Pancreas (tissue), 10 donors: ENCODE results near the gene HMOX1. TPM values are rescaled to one million over a fixed set of nuclear protein-coding genes. Genes with fewer than 3 reads are reported as not detected.

Experiments
- ATAC-seq, 4 donors: fragments of 200-7000 bp; cut with Tn5 transposase; one replicate each; pipeline versions ENCODE4 v1.8.0 to v1.9.1; 2020; ENCODE audit warnings: mild to moderate bottlenecking in 4 of 4, moderate library complexity in 4 of 4
- DNase-seq, 6 donors: peaks; one replicate each; pipeline ENCODE4 v3.0.0-alpha.2; 2020
- FAIRE-seq: peaks from 2 replicates; lab custom pipeline; 2012; peaks lifted over from hg19 to GRCh38; lab: Jason Lieb, UNC
- H3K27ac ChIP-seq, 4 donors: fragments of 200-600 bp; sonication (generic); 1 replicate in 3 of 4; 2 replicates in 1 of 4; pipeline versions ENCODE4 v1.5.0 to v1.8.0; 2020
- H3K27me3 ChIP-seq, 4 donors: fragments of 200-600 bp; one replicate each; pipeline ENCODE4 v1.8.0; 2021
- H3K36me3 ChIP-seq, 3 donors: fragments of 200-600 bp; sonication (generic) in 1 of 3; one replicate each; pipeline versions ENCODE4 v1.5.0 to v1.8.0; 2020 to 2021
- H3K4me1 ChIP-seq, 3 donors: fragments of 200-600 bp; one replicate each; pipeline ENCODE4 v1.8.0; 2021
- H3K4me3 ChIP-seq, 4 donors: fragments of 200-600 bp; sonication (generic) in 2 of 4; one replicate each; pipeline versions ENCODE4 v1.5.0 to v1.8.0; 2020 to 2021
- H3K9me3 ChIP-seq, 4 donors: fragments of 200-600 bp; one replicate each; pipeline ENCODE4 v1.8.0; 2021
- WGBS, 2 donors: extraction: QIAGEN DNeasy Blood & Tissue Kit; methylation state at CpG; one replicate each; pipeline ENCODE4 v1.1.7; 2013; 5-methylcytosine and 5-hydroxymethylcytosine counted together
- intact Hi-C, 3 donors: fragments of 100-400 bp; cut with DNase I; formaldehyde crosslinking; loops; one replicate each; pipeline versions ENCODE4 v1.11.1 to v1.14.2; 2022
- polyA plus RNA-seq, 2 donors: library from polyadenylated mRNA; stranded (reverse); fragments of 200-250 nt; gene quantifications; one replicate each; pipeline ENCODE4 v1.2.3, GENCODE V29; 2013
- total RNA-seq, 6 donors: library from RNA; stranded (reverse); fragmentation: NEBNext Ultra II Directional in 4 of 6; extraction: Animal tissue kit (Norgen Biotek cat#: 25700) in 4 of 6; gene quantifications; one replicate each; pipeline versions ENCODE4 v1.2.1 to v1.2.4, GENCODE V29; 2021 to 2023
- TF ChIP-seq, protein P1 (sequence below), 4 donors: fragments of 200-600 bp; sonication (generic) in 3 of 4; IDR thresholded peaks; one replicate each; pipeline versions ENCODE4 v1.5.0 to v1.8.0; 2021; ENCODE audit warnings: antibody characterized with exemption in 4 of 4
- donor health status: healthy with polysubstance abuse.
- donor health status: DM: no; HTN: no; CAD: no; lungs with moderate emphysema.
- donor health status: DM: no; HTN: no; CAD: no.
- donor health status: control.
- donor health status: control.
- donor health status: Bipolar disorder and iron deficiency.
- donor health status: DM: yes; HTN: yes; CAD: no.
- donor health status: DM: no; HTN: no; CAD: no.
- donor health status: DM: no; HTN: no; CAD: no.
- donor health status: DM: yes; HTN: yes; CAD: no.

HMOX1 gene
- total and polyA plus RNA-seq, 8 donors, result 1.8 to 15.9 (median 4.3) TPM

DNA sequence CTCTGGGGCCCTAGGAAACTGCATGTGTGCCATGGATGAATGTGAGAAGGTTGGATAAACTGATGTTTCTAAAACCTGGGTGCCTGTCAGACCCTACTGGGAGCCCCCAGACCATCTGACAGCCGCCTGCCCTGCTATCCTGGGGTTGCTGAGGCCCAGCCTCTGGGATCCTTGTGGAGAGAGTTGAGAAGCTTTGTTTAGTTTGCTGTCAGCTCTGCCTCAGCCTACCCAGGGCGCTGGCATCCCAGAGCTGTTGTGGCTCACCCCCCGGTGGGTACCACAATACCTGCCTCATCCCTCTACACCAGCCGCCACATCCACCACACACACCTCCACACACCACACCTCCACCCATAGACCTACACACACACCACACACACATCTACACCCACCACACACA lies 38.5 kb upstream of the HMOX1 start:
- Histone ChIP-seq H3K4me1 (no peaks in the 10 kb centered on the region), H3K27me3 (no peaks in the 10 kb centered on the region), H3K36me3 (peaks cover 0 to 25% (median 0%) of the 10 kb centered on the region in 3 donors), H3K4me3 (no peak overlapping the region), H3K9me3 (no peaks in the 10 kb centered on the region), H3K27ac (no peak overlapping the region)
- TF ChIP-seq, protein P1, sequence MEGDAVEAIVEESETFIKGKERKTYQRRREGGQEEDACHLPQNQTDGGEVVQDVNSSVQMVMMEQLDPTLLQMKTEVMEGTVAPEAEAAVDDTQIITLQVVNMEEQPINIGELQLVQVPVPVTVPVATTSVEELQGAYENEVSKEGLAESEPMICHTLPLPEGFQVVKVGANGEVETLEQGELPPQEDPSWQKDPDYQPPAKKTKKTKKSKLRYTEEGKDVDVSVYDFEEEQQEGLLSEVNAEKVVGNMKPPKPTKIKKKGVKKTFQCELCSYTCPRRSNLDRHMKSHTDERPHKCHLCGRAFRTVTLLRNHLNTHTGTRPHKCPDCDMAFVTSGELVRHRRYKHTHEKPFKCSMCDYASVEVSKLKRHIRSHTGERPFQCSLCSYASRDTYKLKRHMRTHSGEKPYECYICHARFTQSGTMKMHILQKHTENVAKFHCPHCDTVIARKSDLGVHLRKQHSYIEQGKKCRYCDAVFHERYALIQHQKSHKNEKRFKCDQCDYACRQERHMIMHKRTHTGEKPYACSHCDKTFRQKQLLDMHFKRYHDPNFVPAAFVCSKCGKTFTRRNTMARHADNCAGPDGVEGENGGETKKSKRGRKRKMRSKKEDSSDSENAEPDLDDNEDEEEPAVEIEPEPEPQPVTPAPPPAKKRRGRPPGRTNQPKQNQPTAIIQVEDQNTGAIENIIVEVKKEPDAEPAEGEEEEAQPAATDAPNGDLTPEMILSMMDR (IDR thresholded peaks at IDR 0.05), result no peak
- DNase-seq, result no peak
- no peak for FAIRE-seq
- 90 to 91% methylated on average over 4 of the region's 4 CpGs for WGBS, 2 donors
- no peak for ATAC-seq
- intact Hi-C loops, result no loop called here

DNA sequence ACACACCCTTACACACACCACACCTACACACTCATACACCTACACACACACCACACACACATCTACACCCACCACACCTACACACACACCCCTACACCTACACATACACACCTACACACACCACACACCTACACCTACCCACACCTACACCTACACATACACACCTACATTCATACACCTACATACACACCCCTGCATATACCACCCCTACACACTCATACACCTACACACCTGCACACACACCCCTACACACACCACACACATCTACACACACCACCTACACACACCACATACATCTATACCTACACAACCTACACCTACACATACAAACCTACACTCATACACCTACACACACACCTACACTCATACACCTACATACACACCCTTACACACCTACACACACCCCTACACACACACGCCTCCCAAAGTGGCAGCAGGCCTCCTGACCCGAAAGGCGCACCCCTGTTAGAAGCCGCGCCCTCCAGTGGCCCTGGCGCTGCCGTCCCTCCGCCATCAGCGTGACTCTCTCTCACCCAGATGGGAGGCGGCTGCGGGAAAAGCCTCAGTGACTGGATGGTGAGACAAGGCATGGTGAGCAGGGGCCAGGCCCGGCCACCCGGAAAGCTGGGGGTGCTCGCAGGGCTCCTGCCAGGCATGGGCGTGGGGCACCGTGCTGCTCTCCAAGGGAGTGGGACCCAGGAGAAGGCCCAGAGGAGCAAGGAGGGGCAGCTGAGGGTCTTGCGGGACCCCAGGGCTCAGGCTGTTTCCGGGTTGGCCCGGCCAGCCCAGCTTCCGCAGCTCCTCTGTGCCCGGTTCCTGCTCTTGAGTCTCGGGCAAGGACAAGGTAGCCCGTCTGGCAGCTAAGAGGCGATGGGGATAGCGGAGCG lies 37.0 kb upstream of the HMOX1 start:
- intact Hi-C loops, result no loop called here
- no peaks in the 10 kb centered on the region for H3K27me3 ChIP-seq
- H3K9me3 ChIP-seq, result no peaks in the 10 kb centered on the region
- no peak for FAIRE-seq
- no peaks in the 10 kb centered on the region for H3K4me1 ChIP-seq
- peaks cover 0 to 21% (median 0%) of the 10 kb centered on the region in 3 donors for H3K36me3 ChIP-seq
- no peak for ATAC-seq
- 95 to 96% methylated on average over 24 to 26 of the region's 26 CpGs for WGBS, 2 donors
- no peak overlapping the region for H3K27ac ChIP-seq
- TF ChIP-seq, protein P1 (IDR thresholded peaks at IDR 0.05), result no peak
- no peak overlapping the region for H3K4me3 ChIP-seq
- DNase-seq, result no peak

DNA sequence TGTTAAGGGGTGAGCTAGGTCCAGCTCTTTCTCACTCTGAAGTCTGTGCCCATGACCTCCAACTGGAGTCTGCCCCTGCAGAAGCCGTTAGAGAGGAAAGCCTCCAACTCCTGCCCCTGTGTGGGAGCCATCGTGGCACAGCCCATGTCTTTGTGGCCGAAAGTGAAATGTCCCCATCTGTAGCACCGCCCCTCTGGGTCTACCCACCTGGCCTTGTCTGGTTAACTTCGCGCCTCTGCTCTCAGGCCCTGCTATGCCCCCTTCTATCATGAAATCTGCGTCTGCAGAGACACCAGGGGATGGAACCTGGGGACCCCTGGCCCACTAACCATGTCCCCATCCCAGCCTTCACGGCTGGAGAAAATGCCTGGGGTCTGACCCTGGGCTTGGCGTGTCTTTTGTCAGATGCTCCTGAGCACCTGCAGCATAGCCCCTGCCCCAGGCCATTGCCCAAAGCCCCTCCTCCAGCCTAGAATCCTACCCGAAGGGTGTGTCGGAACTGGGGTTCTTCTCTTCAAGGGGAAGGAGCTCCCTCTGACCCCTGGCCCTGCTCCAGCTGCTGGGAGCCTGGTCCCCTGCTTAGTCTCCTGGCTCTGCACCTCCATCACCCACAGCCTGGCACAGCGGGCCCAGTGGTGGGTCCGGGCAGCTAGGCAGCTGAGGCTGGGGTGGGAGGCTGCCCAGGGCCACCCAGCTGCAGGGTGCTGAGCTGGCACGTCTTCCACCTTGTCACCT lies 35.8 kb upstream of the HMOX1 start:
- Histone ChIP-seq H3K27ac (no peak overlapping the region), H3K27me3 (no peaks in the 10 kb centered on the region), H3K4me1 (peaks cover 0 to 2% (median 0%) of the 10 kb centered on the region in 3 donors), H3K9me3 (no peaks in the 10 kb centered on the region), H3K4me3 (no peak overlapping the region), H3K36me3 (peaks cover 0 to 21% (median 0%) of the 10 kb centered on the region in 3 donors)
- DNase-seq (peak in 1 of 6 donors; percentile 43), ATAC-seq (no peak), FAIRE-seq (no peak)
- 91 to 92% methylated on average over 14 of the region's 14 CpGs for WGBS, 2 donors
- TF ChIP-seq, protein P1 (IDR thresholded peaks at IDR 0.05), result no peak
- intact Hi-C loops, result loop anchor here in 1 of 3 donors (5.0 kb wide), 1 partner anchor 237 kb away; no protein-coding TSS in a partner anchor

DNA sequence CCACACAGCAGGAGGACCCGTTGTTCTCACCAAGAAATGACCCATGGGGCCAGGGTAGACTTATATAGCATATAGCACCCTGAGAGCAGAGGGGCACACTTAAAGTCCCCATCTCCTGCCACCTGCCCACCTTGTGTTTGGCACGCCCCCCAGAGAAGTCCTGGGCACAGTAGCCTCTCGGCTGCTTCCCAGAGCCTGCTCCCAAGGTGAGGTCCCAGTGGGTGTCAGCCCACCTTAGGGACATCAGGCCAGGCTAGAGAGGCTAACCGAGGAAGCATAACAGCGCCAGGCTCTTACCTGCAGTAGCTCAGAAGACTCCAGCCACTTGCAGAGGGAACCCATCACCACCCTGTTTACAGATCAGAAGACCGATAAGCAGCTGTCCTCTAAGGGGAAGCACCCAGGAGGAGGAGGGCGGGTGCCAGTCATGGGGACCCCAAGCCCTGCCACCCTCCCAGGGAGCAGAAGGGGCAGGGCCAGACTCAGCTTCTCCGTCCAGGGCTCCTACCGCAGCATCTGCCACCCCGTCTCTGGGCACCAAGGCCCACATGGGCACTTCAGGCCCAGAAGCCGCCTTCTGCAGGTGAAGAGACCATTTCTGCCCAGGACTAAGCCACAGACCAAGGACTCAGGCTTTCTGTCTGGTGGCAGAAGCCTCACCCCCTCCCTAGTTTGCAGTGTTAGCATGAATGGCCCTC lies 34.9 kb upstream of the HMOX1 start:
- no peaks in the 10 kb centered on the region for H3K9me3 ChIP-seq
- H3K4me1 ChIP-seq, result peaks cover 0 to 6% (median 6%) of the 10 kb centered on the region in 3 donors
- TF ChIP-seq, protein P1 (IDR thresholded peaks at IDR 0.05), result no peak
- H3K27me3 ChIP-seq, result no peaks in the 10 kb centered on the region
- DNase-seq, result peak in 1 of 6 donors; percentile 18
- H3K27ac ChIP-seq, result no peak overlapping the region
- 93 to 95% methylated on average over 11 of the region's 11 CpGs for WGBS, 2 donors
- ATAC-seq, result no peak
- intact Hi-C loops, result loop anchor here in 1 of 3 donors (5.0 kb wide), 1 partner anchor 236 kb away; no protein-coding TSS in a partner anchor
- no peak for FAIRE-seq
- H3K4me3 ChIP-seq, result no peak overlapping the region
- H3K36me3 ChIP-seq, result peaks cover 0 to 17% (median 0%) of the 10 kb centered on the region in 3 donors
